GM18505 (cell line): ENCODE data around the gene SRRM3.
"Not testable (repeated sequence)": the region's sequence is repeated elsewhere in the genome, so short reads cannot be mapped to it uniquely, and the experiment has no call there.

Source experiments
- ATAC-seq: cut with Tn5 transposase; IDR thresholded peaks from one replicate; pipeline ENCODE4 v1.9.1; 2021; ENCODE audit not compliant: unreplicated experiment
- POLR2A ChIP-seq: IDR thresholded peaks from 4 replicates; pipeline ENCODE4 v1.6.1; 2011; ENCODE audit warnings: borderline replicate concordance; ENCODE audit not compliant: insufficient read depth, insufficient read length; ENCODE audit errors: extremely low read depth

Gene SRRM3

GRCh38 chr7:76173566-76174205, 28.0 kb upstream of the SRRM3 start:
- no peak for TF ChIP-seq POLR2A
- no peak for ATAC-seq

DNA sequence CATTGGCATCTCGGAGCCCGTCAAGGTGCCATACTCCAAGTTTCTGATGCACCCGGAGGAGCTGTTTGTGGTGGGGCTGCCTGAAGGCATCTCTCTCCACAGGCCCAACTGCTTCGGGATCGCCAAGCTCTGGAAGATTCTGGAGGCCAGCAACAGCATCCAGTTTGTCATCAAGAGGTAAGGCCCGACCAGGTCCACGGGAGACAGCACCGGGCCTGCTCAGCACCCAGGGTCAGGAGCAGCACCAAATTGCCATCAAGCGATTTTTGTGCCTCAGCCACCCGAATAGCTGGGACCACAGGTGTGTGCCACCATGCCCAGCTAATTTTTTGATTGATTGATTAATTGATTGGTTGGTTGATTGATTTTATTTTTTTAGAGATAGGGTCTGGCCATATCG, 24.7 kb upstream of the SRRM3 start:
- not testable (repeated sequence) for ATAC-seq

DNA sequence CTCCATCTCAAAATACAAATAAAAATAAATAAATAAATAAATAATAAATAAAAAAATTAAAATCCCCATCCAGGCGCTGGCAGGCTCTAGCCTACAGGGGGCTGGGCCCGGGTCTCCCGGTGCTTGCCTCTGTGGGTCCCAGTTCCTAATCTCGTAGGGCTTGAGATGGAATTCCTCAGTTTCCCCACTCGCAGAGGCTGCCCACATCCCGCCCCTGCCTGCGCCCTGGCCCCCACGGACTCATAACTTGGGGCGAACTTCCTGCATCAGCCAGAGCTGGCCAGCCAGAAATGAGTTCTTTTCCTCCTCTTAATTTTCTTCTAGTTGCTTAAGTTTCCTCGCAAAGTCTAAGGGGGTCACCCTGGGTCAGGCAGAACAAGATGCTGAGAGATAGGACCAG, 22.0 kb upstream of the SRRM3 start:
- no peak for TF ChIP-seq POLR2A
- ATAC-seq: no peak

GRCh38 chr7:76182225-76182960, 19.3 kb upstream of the SRRM3 start:
- no peak for TF ChIP-seq POLR2A
- ATAC-seq: no peak

GRCh38 chr7:76185187-76185896, 16.4 kb upstream of the SRRM3 start:
- no peak for ATAC-seq
- no peak for TF ChIP-seq POLR2A

DNA sequence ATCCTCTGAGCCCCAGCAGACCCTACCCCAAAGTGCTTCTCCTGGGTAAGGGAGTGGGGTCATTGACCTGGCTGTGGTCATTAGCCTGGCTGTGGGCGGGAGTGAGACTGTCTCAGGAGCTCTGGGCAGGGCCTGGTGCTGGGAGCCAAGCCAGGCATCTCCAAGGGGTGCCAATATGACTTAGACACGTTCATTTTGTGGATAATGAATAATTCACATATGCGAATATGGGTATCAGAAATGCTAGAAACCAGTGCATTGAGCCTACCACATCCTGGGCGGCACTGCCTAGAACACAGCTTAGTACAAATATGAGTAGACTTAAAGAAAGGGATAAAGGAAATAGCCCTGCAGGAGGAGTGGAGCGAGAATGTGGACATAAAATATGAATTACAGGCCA, 14.4 kb upstream of the SRRM3 start:
- ATAC-seq: no peak
- TF ChIP-seq POLR2A: no peak

- no peak for ATAC-seq
- no peak for TF ChIP-seq POLR2A
Measured at GRCh38 chr7:76189276-76189675, 12.4 kb upstream of the SRRM3 start.

DNA sequence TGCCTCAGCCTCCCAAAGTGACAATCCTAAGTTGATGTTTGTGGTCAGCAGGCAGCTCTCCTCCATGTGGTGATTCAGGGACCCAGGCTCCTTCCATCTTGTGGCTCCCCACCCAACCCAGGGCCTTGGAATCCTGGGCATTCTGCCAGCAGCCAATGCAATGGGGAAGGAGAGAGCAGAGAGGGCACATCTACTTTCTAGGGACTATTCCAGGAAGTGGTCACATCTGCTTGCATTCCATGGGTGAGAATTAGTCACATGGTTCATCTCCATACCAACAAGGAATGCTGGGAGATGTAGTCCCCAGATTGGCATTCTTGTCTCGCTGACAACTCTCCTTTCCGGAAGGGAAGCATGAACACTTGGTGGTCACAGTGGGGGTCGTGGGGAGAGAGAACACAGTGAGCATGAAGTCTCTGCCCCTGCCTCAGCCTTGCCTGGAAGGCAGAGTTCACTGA, 9.9 kb upstream of the SRRM3 start:
- ATAC-seq: no peak
- TF ChIP-seq POLR2A: no peak

DNA sequence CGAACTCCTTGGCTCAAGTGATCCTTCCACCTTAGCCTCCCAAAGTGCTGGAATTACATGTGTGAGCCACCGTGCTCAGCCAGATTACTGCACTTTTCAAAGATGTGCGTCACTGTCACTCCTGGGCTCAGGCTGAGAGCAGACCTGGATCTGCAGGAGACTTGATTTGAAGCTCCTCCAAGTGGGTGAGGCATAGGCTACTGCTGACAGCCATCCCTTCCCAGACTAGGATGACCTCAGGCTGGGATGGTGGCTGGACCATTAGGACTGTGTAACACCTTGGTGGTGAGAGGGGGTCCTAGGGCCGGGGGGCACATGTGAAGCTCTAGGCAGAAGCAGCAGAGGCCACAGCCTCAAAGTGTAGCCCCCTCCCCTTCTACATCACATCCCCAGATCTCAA, 8.2 kb upstream of the SRRM3 start:
- ATAC-seq: no peak
- no peak for TF ChIP-seq POLR2A

GRCh38 chr7:76193883-76194282, 7.8 kb upstream of the SRRM3 start:
- no peak for ATAC-seq

GRCh38 chr7:76196786-76197185, 4.9 kb upstream of the SRRM3 start:
- no peak for TF ChIP-seq POLR2A
- no peak for ATAC-seq

More at GRCh38 chr7:76193883-76194282, 7.8 kb upstream of the SRRM3 start:
- TF ChIP-seq POLR2A: no peak

- no peak for ATAC-seq
- no peak for TF ChIP-seq POLR2A
Measured at GRCh38 chr7:76198202-76198601, 3.5 kb upstream of the SRRM3 start.

DNA sequence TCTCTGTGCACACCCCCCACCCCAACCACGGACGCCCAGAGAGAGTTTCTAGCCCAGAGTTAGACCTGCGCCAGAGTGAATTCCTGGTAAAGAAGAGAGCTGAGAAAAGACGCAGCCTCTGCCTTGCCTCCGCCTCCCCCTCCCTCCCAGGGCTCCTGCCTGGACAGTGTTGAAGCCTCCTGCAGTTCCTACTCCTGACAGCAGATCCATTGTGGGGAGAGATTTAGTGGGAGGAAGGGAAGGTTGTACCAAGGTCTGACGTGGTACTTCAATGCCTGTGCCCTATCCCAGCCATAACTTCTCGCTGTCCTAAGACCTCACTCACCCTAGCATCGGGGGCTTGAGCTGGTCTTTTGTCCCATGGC, 952 bp downstream of the SRRM3 start:
- no peak for ATAC-seq
- TF ChIP-seq POLR2A: no peak

DNA sequence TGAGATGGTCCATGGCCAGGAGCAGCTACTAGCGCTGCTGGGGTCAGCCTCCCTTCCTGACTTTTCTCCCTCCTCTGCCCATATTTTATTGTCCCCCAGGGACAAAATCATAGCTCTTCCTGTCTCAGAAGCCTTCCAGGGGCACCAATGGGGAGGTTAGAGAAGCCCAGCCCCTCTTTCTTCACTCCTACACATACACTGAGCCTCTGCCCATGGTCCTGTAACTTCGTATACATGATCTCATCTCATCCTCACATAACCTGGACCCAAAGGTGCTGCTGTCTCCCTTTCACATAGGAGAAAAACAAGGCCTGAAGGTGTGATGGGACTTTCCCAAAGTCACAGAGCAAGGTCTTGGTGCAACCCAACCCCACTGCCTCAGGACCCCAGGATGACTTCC, 2.5 kb downstream of the SRRM3 start:
- no peak for ATAC-seq

DNA sequence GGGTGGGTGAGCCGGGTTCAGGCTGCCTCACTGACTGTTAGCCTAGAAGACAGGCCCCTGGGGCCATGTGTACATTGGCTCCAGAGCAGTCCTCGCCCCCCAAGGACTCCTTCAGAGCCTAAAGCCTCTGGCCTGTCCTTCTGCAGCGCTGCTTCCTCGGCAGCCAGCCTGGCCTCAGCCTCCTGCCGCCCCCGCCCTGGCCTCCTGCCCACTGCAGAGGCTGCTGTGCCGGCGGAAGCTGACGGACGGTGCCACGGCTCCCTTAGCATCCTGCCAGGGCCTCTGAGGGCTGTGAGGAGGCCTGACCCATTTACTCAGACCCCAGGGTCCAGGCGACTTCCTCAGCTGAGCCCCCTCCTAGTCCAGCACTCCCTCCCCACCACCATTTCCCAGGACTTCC, 4.9 kb downstream of the SRRM3 start:
- TF ChIP-seq POLR2A: no peak
- ATAC-seq: no peak

More for the DNA sequence above, 2.5 kb downstream of the SRRM3 start:
- no peak for TF ChIP-seq POLR2A

DNA sequence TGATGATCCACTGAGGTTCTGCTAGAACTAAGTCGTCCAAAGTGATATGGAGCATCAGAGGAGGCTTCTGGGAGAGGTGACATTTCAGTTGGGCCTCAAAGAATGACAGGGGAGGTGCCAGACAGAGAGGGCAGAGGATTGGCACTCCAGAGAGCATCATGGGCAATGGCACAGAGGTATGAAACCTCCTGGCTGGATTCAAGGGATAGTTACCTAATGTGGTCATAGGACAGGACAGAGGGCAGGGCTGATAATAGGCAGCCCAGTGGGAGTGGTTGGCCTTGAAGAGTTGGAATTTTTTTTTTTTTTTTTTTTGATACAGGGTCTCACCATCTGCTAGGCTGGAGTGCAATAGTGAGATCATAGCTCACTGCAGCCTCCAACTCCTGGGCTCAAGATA, 7.6 kb downstream of the SRRM3 start:
- ATAC-seq: no peak
- no peak for TF ChIP-seq POLR2A
